ENCODE results near the gene PRSS36.

DNA sequence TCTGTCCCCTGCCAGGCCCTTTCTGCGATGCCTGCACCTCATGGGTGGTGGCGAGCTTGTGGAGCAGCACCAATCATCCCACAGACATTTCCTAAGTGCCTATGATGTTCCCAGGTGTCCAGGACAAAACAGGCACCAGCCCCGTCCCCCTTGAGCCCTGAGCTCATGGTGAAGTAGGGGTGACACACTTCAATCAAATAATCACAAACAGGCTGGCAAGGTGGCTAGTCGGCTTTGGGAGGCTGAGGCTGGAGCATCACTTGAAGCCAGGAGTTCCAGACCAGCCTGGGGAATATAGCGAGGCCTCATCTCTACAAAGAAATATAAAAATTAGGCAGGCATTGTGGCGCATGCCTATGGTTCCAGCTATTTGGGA, 13.6 kb downstream of the PRSS36 start:
- TF ChIP-seq POLR2AphosphoS5 (IDR thresholded peaks at IDR 0.05), result no peak
- no peak for TF ChIP-seq POLR2A (IDR thresholded peaks at IDR 0.05)

Measured in sigmoid colon (tissue), 4 donors.